HEK293 (cell line): ENCODE measurements around the gene MECP2.
A peak's percentile ranks its signal among the peaks of the same experiment; 100 is the strongest.

Experiments used
- EGR2 ChIP-seq: fragments of 450-650 bp; formaldehyde crosslinking; IDR thresholded peaks from 2 replicates; pipeline ENCODE4 v1.5.1; 2016; ENCODE audit warnings: low read depth, missing biosample characterization, missing genetic modification characterization
- GLIS1 ChIP-seq: fragments of 450-650 bp; formaldehyde crosslinking; IDR thresholded peaks from 2 replicates; pipeline ENCODE4 v1.5.1; 2016; ENCODE audit warnings: missing biosample characterization, missing genetic modification characterization
- KLF1 ChIP-seq: fragments of 450-650 bp; formaldehyde crosslinking; IDR thresholded peaks from 2 replicates; pipeline ENCODE4 v1.5.1; 2016; ENCODE audit warnings: missing biosample characterization, missing genetic modification characterization
- KLF17 ChIP-seq: fragments of 450-650 bp; formaldehyde crosslinking; IDR thresholded peaks from 2 replicates; pipeline ENCODE4 v1.5.1; 2016; ENCODE audit warnings: missing biosample characterization, missing genetic modification characterization
- KLF7 ChIP-seq: fragments of 450-650 bp; formaldehyde crosslinking; IDR thresholded peaks from 2 replicates; pipeline ENCODE4 v1.5.1; 2016; ENCODE audit warnings: missing biosample characterization, missing genetic modification characterization, borderline replicate concordance
- SETDB1 ChIP-seq: IDR thresholded peaks from one replicate; pipeline ENCODE4 v1.6.1; 2017; ENCODE audit warnings: mild to moderate bottlenecking, low read length, moderate library complexity, mixed read lengths; ENCODE audit not compliant: insufficient read length
- SP3 ChIP-seq: fragments of 450-650 bp; formaldehyde crosslinking; IDR thresholded peaks from 2 replicates; pipeline ENCODE4 v1.5.1; 2016; ENCODE audit warnings: missing biosample characterization, missing genetic modification characterization
- SP7 ChIP-seq: fragments of 450-650 bp; formaldehyde crosslinking; IDR thresholded peaks from 2 replicates; pipeline ENCODE4 v1.5.1; 2016; ENCODE audit warnings: missing biosample characterization, missing genetic modification characterization
- TRIM28 ChIP-seq: IDR thresholded peaks from 2 replicates; pipeline ENCODE4 v1.6.1; 2011; ENCODE audit warnings: low read length, control low read depth, borderline replicate concordance
- ZBTB17 ChIP-seq: fragments of 450-650 bp; formaldehyde crosslinking; IDR thresholded peaks from 2 replicates; pipeline ENCODE4 v1.5.1; 2016; ENCODE audit warnings: missing biosample characterization, missing genetic modification characterization
- ZFP3 ChIP-seq: fragments of 450-650 bp; formaldehyde crosslinking; IDR thresholded peaks from 2 replicates; pipeline ENCODE4 v1.5.1; 2016; ENCODE audit warnings: low read depth, missing biosample characterization, missing genetic modification characterization
- ZNF155 ChIP-seq: fragments of 450-650 bp; formaldehyde crosslinking; IDR thresholded peaks from 2 replicates; pipeline ENCODE4 v1.5.1; 2016; ENCODE audit warnings: missing biosample characterization, missing genetic modification characterization
- ZNF202 ChIP-seq: fragments of 450-650 bp; formaldehyde crosslinking; IDR thresholded peaks from 2 replicates; pipeline ENCODE4 v1.5.1; 2016; ENCODE audit warnings: missing biosample characterization, missing genetic modification characterization, borderline replicate concordance
- ZNF266 ChIP-seq: fragments of 450-650 bp; formaldehyde crosslinking; IDR thresholded peaks from 2 replicates; pipeline ENCODE4 v1.5.1; 2016; ENCODE audit warnings: missing biosample characterization, missing genetic modification characterization, low read depth
- ZNF302 ChIP-seq: fragments of 450-650 bp; formaldehyde crosslinking; IDR thresholded peaks from 2 replicates; pipeline ENCODE4 v1.5.1; 2016; ENCODE audit warnings: missing biosample characterization, missing genetic modification characterization, low read depth
- ZNF37A ChIP-seq: fragments of 450-650 bp; IDR thresholded peaks from 2 replicates; pipeline ENCODE4 v1.5.1; 2018; ENCODE audit warnings: missing biosample characterization, missing genetic modification characterization
- ZNF449 ChIP-seq: fragments of 450-650 bp; formaldehyde crosslinking; IDR thresholded peaks from 2 replicates; pipeline ENCODE4 v1.5.1; 2017; ENCODE audit warnings: missing biosample characterization, mild to moderate bottlenecking, missing genetic modification characterization, moderate library complexity
- ZNF513 ChIP-seq: fragments of 450-650 bp; IDR thresholded peaks from 2 replicates; pipeline ENCODE4 v1.5.1; 2018; ENCODE audit warnings: missing biosample characterization, missing genetic modification characterization
- ZNF621 ChIP-seq: fragments of 450-650 bp; formaldehyde crosslinking; IDR thresholded peaks from 2 replicates; pipeline ENCODE4 v1.5.1; 2017; ENCODE audit warnings: missing biosample characterization, missing genetic modification characterization
- ZNF701 ChIP-seq: fragments of 450-650 bp; formaldehyde crosslinking; IDR thresholded peaks from 2 replicates; pipeline ENCODE4 v1.5.1; 2016; ENCODE audit warnings: missing biosample characterization, missing genetic modification characterization
- TF ChIP-seq, protein P1 (sequence below): fragments of 450-650 bp; formaldehyde crosslinking; IDR thresholded peaks from 2 replicates; pipeline ENCODE4 v1.5.1; 2016; ENCODE audit warnings: missing biosample characterization, missing genetic modification characterization, borderline replicate concordance
- TF ChIP-seq, protein P2 (sequence below): IDR thresholded peaks from 2 replicates; pipeline ENCODE4 v1.6.1; 2011; ENCODE audit warnings: mild to moderate bottlenecking, low read depth, low read length, borderline replicate concordance
- TF ChIP-seq, protein P3 (sequence below): fragments of 450-650 bp; formaldehyde crosslinking; conservative IDR thresholded peaks from 2 replicates; pipeline ENCODE4 v1.5.1; 2016; ENCODE audit warnings: low read depth, missing biosample characterization, missing genetic modification characterization

Gene MECP2

DNA sequence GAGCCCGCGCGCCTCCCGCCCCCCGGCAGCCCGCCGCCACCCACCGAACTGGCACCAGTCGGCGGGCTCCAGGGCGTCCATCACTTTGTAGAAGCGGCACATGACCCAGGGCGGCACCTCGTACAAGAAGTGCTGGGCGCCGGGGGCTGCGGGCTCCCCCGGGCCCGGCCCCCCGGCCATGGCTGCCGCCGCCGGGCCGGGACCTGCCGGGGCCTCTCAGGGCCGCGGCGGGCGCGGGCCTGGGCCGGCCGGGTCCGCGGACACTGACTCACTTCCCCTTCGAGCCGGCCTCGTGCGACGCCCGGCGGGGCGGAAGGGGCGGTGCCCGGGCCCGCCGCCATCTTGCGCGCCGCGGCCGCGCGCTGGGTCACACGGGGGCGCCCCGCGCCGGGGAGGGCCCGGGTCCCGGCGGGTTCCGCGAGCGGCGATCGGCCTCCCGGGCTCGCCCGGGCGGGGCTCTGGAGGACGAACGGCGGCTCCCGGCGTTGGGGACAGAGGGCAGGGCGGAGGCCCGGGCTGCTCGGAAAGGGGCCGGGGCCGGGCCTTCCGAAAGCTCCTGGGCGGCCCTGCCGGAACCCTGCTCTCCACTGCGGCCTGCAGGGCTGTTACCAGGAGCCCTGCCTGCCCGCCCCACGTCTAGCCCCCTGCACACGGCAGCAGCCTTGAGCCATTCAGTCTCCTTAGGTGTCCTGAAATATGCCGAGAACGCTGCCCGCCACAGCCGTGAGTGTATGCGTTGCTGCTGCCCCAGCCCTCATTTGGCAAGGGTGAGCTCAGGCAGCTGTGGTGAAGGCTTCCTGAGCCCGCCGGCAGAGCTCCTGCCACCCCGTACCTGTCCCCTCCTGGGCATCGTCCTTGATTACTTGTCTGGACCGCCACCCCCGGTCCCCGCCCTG, 77.6 kb downstream of the MECP2 start, which contains the start of gene IRAK1 (continued):
- TF ChIP-seq ZNF701 (tag by site-specific recombination) (no peak), ZNF513 (no peak), KLF1 (tag by site-specific recombination) (no peak), ZNF37A (no peak), ZNF155 (no peak), ZFP3 (tag by site-specific recombination) (no peak), SP7 (0 out of 2 replicates have a peak, but pooled peaks have one; percentile 18), KLF17 (tag by site-specific recombination) (no peak), TRIM28 (no peak), ZNF202 (tag by site-specific recombination) (no peak), ZNF621 (no peak), ZNF449 (tag by site-specific recombination) (no peak), ZNF266 (no peak), SETDB1 (no peak), ZBTB17 (tag by site-specific recombination) (peak; percentile 51; the same call in 1 of the 2 replicates), GLIS1 (no peak), EGR2 (tag by site-specific recombination) (no peak), ZNF302 (tag by site-specific recombination) (no peak), KLF7 (tag by site-specific recombination) (no peak), SP3 (tag by site-specific recombination) (no peak)
- TF ChIP-seq, protein P1, sequence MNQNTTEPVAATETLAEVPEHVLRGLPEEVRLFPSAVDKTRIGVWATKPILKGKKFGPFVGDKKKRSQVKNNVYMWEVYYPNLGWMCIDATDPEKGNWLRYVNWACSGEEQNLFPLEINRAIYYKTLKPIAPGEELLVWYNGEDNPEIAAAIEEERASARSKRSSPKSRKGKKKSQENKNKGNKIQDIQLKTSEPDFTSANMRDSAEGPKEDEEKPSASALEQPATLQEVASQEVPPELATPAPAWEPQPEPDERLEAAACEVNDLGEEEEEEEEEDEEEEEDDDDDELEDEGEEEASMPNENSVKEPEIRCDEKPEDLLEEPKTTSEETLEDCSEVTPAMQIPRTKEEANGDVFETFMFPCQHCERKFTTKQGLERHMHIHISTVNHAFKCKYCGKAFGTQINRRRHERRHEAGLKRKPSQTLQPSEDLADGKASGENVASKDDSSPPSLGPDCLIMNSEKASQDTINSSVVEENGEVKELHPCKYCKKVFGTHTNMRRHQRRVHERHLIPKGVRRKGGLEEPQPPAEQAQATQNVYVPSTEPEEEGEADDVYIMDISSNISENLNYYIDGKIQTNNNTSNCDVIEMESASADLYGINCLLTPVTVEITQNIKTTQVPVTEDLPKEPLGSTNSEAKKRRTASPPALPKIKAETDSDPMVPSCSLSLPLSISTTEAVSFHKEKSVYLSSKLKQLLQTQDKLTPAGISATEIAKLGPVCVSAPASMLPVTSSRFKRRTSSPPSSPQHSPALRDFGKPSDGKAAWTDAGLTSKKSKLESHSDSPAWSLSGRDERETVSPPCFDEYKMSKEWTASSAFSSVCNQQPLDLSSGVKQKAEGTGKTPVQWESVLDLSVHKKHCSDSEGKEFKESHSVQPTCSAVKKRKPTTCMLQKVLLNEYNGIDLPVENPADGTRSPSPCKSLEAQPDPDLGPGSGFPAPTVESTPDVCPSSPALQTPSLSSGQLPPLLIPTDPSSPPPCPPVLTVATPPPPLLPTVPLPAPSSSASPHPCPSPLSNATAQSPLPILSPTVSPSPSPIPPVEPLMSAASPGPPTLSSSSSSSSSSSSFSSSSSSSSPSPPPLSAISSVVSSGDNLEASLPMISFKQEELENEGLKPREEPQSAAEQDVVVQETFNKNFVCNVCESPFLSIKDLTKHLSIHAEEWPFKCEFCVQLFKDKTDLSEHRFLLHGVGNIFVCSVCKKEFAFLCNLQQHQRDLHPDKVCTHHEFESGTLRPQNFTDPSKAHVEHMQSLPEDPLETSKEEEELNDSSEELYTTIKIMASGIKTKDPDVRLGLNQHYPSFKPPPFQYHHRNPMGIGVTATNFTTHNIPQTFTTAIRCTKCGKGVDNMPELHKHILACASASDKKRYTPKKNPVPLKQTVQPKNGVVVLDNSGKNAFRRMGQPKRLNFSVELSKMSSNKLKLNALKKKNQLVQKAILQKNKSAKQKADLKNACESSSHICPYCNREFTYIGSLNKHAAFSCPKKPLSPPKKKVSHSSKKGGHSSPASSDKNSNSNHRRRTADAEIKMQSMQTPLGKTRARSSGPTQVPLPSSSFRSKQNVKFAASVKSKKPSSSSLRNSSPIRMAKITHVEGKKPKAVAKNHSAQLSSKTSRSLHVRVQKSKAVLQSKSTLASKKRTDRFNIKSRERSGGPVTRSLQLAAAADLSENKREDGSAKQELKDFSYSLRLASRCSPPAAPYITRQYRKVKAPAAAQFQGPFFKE (tag by site-specific recombination): no peak
- TF ChIP-seq, protein P2, sequence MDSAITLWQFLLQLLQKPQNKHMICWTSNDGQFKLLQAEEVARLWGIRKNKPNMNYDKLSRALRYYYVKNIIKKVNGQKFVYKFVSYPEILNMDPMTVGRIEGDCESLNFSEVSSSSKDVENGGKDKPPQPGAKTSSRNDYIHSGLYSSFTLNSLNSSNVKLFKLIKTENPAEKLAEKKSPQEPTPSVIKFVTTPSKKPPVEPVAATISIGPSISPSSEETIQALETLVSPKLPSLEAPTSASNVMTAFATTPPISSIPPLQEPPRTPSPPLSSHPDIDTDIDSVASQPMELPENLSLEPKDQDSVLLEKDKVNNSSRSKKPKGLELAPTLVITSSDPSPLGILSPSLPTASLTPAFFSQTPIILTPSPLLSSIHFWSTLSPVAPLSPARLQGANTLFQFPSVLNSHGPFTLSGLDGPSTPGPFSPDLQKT: no peak
- TF ChIP-seq, protein P3, sequence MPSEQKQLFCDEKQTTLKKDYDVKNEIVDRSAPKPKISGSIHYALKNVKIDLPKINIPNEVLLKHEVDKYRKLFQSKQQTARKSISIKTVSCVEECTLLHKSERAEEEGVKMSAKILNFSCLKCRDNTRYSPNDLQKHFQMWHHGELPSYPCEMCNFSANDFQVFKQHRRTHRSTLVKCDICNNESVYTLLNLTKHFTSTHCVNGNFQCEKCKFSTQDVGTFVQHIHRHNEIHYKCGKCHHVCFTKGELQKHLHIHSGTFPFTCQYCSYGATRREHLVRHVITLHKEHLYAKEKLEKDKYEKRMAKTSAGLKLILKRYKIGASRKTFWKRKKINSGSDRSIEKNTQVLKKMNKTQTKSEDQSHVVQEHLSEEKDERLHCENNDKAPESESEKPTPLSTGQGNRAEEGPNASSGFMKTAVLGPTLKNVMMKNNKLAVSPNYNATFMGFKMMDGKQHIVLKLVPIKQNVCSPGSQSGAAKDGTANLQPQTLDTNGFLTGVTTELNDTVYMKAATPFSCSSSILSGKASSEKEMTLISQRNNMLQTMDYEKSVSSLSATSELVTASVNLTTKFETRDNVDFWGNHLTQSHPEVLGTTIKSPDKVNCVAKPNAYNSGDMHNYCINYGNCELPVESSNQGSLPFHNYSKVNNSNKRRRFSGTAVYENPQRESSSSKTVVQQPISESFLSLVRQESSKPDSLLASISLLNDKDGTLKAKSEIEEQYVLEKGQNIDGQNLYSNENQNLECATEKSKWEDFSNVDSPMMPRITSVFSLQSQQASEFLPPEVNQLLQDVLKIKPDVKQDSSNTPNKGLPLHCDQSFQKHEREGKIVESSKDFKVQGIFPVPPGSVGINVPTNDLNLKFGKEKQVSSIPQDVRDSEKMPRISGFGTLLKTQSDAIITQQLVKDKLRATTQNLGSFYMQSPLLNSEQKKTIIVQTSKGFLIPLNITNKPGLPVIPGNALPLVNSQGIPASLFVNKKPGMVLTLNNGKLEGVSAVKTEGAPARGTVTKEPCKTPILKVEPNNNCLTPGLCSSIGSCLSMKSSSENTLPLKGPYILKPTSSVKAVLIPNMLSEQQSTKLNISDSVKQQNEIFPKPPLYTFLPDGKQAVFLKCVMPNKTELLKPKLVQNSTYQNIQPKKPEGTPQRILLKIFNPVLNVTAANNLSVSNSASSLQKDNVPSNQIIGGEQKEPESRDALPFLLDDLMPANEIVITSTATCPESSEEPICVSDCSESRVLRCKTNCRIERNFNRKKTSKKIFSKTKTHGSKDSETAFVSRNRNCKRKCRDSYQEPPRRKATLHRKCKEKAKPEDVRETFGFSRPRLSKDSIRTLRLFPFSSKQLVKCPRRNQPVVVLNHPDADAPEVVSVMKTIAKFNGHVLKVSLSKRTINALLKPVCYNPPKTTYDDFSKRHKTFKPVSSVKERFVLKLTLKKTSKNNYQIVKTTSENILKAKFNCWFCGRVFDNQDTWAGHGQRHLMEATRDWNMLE (tag by site-specific recombination): no peak
